NCI-H1105 treated with DMSO at 0.1 percent for 48 hours (cell line): ENCODE measurements around the gene RUSF1.
"Not testable (repeated sequence)": the region's sequence is repeated elsewhere in the genome, so short reads cannot be mapped to it uniquely, and the experiment has no call there.

Experiments
- DNase-seq: peaks from one replicate; lab custom pipeline; 2025; lab: John Stamatoyannopoulos, UW

Gene RUSF1

GRCh38 chr16:31487071-31487719, 21.0 kb downstream of the RUSF1 start:
- DNase-seq = no peak

DNA sequence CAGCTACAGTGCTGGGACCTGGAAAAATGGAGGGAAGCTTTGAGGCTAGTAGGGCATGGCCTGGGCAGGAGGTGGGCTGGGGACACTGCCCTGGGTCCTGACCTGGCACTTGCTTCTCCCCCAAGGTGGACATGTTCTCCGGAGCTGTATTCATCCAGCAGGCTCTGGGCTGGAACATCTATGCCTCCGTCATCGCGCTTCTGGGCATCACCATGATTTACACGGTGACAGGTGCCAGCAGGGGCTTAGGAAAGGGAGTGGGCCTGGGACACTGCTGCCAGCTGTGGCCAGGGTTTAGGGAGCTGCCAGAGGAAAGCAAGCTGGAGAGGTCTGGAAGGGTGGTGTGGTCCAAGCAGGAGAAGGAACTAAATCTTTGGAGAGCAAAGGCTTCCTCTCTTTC, 22.1 kb downstream of the RUSF1 start:
- no peak for DNase-seq

DNA sequence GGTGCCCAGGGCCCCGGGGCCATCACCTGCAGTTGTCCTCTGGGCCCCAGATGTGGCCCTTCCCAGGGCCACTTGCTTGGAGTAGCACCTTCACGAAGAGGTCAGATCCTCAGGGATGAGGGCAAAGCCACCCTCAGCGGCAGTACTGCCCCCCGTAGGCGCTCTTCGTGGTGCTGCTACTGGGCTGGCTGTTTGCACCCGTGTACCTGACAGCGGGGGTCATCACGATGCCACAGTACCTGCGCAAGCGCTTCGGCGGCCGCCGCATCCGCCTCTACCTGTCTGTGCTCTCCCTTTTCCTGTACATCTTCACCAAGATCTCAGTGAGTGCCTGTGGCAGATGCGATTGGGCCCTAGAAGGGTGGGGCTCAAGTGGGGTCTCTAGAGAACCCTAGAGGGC, 22.6 kb downstream of the RUSF1 start:
- no peak for DNase-seq

GRCh38 chr16:31484491-31485171, 23.6 kb downstream of the RUSF1 start:
- no peak for DNase-seq

DNA sequence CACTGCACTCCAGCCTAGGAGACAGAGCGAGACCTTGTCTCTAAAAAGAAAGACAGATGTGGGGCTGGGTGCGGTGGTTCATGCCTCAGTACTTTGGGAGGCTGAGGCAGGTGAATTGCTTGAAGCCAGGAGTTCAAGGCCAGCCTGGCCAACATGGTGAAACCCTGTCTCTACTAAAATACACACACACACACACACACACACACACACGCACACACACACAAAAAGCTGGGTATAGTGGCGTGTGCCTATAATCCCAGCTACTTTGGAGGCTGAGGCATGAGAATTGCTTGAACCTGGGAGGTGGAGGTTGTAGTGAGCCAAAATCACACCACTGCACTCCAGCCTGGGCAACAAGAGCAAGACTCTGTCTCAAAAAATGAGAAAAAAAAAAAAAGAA, 24.1 kb downstream of the RUSF1 start:
- not testable (repeated sequence) for DNase-seq

GRCh38 chr16:31483081-31483480, 25.1 kb downstream of the RUSF1 start, which contains the start of gene SLC5A2:
Gene SLC5A2, plus strand, starts transcription at chr16:31483123. Its CDS starts 14 bp downstream, at chr16:31483137.
- no peak for DNase-seq

- no peak for DNase-seq
These were observed 27.2 kb downstream of the RUSF1 start for GRCh38 chr16:31480851-31481536.

- DNase-seq = no peak
These were observed 28.4 kb downstream of the RUSF1 start for GRCh38 chr16:31479751-31480150.

DNA sequence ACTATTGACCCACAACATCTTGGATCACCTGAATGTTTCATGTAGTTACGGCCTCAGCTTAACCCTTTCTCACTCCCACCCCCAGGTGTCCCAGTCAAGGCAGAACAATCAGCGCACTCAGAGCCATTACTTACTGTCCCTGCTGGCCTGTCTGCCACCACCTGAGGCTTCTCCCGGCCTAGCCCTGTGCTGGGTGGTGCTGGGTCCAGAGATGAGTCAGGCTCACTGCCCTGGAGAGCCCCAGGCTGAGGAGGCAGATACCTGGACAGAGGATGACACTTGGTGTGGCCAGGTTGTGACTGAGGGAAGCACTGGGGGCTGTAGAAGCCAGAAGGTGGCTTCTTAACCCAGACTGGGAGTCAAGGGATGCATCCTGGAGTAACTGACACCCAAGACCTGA, 29.2 kb downstream of the RUSF1 start:
- no peak for DNase-seq

DNA sequence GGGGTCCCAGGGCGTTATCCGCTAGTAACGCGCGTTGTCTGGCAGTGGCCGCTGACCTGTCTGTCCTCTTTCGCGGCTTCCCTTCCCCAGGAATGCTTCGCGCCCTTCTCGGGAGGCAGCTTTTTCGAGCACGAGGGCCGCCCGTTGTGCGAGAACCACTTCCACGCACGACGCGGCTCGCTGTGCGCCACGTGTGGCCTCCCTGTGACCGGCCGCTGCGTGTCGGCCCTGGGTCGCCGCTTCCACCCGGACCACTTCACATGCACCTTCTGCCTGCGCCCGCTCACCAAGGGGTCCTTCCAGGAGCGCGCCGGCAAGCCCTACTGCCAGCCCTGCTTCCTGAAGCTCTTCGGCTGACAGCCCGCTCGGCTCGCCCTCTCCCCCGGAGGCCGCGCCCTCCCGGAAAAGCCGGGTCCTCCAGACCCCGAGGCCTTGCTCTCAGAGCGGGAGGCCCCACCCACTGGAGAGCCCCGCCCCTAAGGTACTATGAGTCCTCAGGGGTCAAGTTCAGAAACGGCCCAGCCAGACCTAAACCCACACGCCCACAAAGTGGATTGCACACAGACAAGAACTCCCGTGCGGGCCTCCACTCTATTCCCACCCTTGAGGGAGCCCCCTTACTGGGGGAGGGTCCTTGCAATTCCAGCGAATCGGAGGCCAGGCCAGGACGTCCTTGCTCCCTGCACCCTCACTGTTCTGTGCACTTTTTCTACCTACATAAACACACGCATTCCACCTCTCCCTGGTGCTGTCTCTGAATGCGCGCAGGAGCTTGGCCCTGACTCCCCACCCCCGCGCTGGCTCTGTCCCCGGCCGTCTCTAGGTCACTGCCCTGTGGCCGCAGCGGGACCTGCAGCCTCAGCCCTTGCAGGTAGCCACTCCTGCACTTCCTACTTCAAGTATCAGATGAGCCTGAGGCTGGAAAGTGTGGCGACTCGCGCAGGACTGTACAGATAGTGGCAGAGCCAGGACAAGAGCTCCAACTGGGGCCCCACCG, 30.7 kb downstream of the RUSF1 start:
- DNase-seq = no peak

DNA sequence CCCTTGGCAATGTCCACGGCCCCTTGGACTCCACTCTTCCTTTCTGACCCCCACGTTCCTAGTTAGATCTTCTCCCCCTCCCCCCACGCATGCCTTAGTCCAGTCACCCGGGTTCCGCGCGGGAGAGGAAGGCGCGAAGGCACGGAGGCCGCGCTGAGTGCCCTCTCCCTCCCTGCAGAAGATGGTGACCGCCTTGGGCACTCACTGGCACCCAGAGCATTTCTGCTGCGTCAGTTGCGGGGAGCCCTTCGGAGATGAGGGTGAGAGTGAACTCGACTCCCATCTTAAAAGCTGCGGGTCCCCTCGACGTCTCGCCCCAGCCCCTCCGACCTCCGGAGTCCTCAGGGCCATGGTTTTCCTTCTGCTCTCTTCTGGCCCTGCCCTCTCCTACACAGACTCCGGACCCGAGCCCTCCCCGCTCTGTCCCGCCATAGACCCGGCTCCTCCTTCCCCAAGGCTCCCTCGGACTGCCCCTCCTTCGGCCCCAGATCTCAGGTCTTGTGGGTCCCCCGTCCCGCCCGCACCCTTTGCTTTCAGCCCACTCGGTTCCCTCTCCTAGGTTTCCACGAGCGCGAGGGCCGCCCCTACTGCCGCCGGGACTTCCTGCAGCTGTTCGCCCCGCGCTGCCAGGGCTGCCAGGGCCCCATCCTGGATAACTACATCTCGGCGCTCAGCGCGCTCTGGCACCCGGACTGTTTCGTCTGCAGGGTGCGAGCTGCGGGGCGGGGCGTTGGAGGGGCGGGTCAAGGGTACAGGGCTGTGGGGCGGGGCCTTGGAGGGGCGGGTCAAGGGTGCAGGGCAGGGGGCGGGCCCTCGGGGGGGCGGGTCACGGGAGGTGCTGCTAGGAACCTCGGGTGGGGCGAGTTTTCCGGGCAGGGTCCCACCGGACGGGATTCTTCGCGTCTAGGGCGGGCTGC, 31.6 kb downstream of the RUSF1 start:
- no peak for DNase-seq

GRCh38 chr16:31475946-31476302, 32.3 kb downstream of the RUSF1 start:
- no peak for DNase-seq

DNA sequence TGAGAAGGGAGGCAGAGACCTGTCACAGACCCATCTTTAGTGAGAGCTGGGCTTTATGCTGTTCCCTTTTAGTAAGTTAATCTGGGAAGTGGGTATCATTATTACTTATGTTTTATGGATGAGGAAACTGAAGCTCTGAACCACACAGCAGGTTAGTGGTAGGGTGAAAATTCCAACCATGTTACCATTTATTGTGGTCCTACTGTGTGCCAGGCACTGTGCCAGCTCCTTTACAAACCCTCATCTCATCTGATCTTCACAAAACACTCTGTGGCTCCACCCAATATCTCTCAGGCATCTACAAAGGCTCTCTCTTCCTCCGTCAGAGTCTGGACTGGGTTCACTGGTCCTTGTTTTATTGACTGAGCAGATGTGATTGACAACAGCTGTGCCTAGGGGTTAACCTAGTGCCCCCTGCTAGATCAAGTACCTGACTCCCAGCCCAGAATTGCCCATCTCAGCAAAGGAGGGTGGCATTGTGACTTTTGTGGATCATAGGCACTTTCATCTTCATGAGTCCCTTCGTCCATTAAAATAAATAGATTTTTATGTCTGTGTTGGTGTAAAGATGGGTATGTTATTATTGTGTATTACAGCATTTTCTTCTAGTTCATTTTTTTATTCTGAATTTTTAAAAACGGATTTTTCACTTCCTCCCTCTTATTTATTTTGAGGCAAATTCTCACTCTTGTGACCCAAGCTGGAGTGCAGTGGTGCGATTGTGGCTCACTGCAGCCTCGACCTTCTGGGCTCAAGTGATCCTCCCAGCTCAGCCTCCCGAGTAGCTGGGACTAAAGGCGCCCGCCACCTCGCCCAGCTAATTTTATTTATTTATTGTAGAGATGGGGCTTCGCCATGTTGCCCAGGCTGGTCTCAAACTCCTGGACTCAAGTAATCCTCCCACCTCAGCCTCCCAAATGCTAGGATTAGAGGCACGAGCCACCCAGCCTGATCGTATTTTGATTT, 33.1 kb downstream of the RUSF1 start:
- DNase-seq = no peak

DNA sequence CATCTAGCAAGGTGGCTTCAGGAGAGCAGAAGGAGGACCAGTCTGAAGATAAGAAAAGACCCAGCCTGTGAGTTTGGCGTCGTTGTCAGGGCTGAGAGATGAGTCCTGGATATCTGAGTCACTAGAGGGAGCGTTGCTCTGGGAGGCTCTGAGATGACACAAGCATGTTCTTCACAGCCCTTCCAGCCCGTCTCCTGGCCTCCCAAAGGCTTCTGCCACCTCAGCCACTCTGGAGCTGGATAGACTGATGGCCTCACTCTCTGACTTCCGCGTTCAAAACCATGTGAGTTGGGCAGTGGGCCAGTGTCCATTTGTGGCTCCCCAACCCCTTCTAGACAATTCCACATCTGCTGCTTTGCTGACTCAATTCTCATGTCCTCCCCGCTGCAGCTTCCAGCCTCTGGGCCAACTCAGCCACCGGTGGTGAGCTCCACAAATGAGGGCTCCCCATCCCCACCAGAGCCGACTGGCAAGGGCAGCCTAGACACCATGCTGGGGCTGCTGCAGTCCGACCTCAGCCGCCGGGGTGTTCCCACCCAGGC, 33.9 kb downstream of the RUSF1 start:
- no peak for DNase-seq

DNA sequence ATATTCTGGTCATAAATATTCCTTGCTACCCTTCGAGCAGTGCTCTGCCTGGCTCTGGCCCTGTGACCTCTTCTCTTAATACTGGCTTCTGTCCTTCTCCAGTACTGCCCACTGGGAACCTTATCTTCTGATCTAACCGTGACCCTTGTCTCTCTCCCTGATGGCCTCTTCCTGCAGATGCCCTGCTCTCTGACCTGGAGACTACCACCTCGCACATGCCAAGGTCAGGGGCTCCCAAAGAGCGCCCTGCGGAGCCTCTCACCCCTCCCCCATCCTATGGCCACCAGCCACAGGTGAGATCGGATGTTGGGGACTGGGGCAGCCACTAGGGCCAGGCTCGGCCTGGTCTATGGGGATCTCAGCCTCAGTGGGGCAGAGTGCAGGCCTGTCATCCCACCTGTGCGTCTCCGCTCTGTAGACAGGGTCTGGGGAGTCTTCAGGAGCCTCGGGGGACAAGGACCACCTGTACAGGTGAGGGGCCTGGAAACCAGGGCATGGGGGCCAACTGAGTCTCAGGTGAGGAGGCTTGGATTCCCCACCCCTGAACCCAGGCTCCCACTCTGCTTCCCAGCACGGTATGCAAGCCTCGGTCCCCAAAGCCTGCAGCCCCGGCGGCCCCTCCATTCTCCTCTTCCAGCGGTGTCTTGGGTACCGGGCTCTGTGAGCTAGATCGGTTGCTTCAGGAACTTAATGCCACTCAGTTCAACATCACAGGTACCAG, 34.8 kb downstream of the RUSF1 start:
- no peak for DNase-seq

GRCh38 chr16:31472709-31473203, 35.4 kb downstream of the RUSF1 start:
- DNase-seq = peak; percentile 49

GRCh38 chr16:31471875-31472708, 36.1 kb downstream of the RUSF1 start, which contains the start of gene TGFB1I1:
Gene TGFB1I1, plus strand, starts transcription at chr16:31472152. Its CDS starts 37 bp downstream, at chr16:31472189.
- peak; percentile 5 for DNase-seq
